ENCODE measurements around the gene PLVAP. TPM values are rescaled to one million over a fixed set of nuclear protein-coding genes. Genes with fewer than 3 reads are reported as not detected.

The PLVAP gene
- total and polyA plus RNA-seq, 9 of the 15 experiments (the other 6 are each of a cell fraction or from before 2014, with no cell fraction given), result 0.09 to 0.84 (median 0.51) TPM; not detected in 4

DNA sequence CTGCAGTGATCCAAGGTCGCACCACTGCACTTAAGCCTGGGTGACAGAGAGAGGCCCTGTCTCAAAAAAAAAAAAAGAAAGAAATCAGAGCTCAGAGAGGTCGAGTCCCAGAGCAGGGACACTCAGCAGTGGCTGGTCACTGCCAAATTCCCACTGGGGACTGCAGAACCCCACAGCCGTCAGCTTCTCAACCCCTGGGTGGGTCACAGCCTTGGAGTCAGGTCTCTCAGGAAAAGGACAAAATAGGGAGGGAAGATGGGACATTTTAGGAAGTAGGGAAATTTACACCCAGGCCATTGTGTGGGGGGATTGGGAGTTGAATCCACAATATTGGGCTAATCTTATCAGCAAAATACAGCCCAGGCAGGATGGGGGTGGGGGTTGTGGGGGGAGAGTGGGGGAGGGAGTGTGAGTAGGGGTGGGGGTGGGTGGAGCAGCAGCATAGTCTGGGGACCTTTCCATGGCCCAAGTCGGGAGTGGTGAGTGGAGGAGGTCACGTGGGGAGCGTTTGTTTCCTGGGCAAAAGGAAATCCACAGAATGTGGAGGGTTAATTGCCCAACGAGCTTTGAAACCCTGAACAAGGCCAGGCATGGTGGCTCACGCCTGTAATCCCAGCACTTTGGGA lies 21.9 kb upstream of the PLVAP start:
- DNase-seq (ENCODE audit: extremely low read depth in 1 of 4, low spot score in 3 of 4) (peak; percentile 71 to 85 (median 72)), ATAC-seq (no peak; the same call in 2 of the 3 replicates), FAIRE-seq (peak; percentile 66)
- H3K27me3 ChIP-seq (ENCODE audit: control insufficient read depth in 2 of 2, insufficient read depth in 2 of 2, low read length in 2 of 2), result no peaks in the 10 kb centered on the region
- H3K27ac ChIP-seq (ENCODE audit: extremely low read depth, low read depth, low read length), result peak overlapping the region; percentile 50; the same call in 1 of the 3 replicates
- no peaks in the 10 kb centered on the region for H3K9me1 ChIP-seq (ENCODE audit: control insufficient read depth, insufficient read depth, low read length)
- H3K79me2 ChIP-seq (ENCODE audit: control insufficient read depth, insufficient read depth, low read length), result peaks cover 21% of the 10 kb centered on the region
- no TSS peak for BruUV-seq (replicated peaks)
- H3K9ac ChIP-seq (ENCODE audit: insufficient read depth in 1 of 2, low read depth in 2 of 2, low read length in 2 of 2), result peak overlapping the region in 1 of 2 experiments; percentile 86; a peak in 1 of 4 replicates
- POLR2A ChIA-PET, result interaction anchor here (0.6 to 0.7 kb wide), 2 partner anchors 52 to 104 kb away, joined by 4 read pairs; no protein-coding TSS in a partner anchor
- CTCF ChIA-PET (ENCODE audit: low intra/inter-chr PET ratio), result interaction anchor here (0.7 kb wide), 1 partner anchor 598 kb away, joined by 3 read pairs; no protein-coding TSS in a partner anchor
- H3K36me3 ChIP-seq (ENCODE audit: control insufficient read depth, insufficient read depth, low read length), result peaks cover 45% of the 10 kb centered on the region; the same call in 2 of the 3 replicates
- H3K4me2 ChIP-seq (ENCODE audit: insufficient read depth, low read length), result peak overlapping the region; percentile 42; the same call in 1 of the 2 replicates
- intact Hi-C loops (cut with micrococcal nuclease), result no loop called here
- in situ Hi-C loops (cut with MboI), result loop anchor here (5.0 kb wide), 1 partner anchor 68 kb away; no protein-coding TSS in a partner anchor
- peaks cover 21 to 41% of the 10 kb centered on the region in 2 experiments; a peak in 4 of 5 replicates for H3K4me1 ChIP-seq (replicated peaks in 1 of 2; ENCODE audit: control insufficient read depth in 2 of 2, insufficient read depth in 2 of 2, low read length in 2 of 2)
- H4K20me1 ChIP-seq (replicated peaks; ENCODE audit: control insufficient read depth, insufficient read depth, low read length), result 0 out of 2 replicates have a peak, but pooled peaks cover 3% of the 10 kb centered on the region
- H3K4me3 ChIP-seq, result no peak overlapping the region
- H2AFZ ChIP-seq (ENCODE audit: low read depth, low read length), result no peak overlapping the region
- WGBS (ENCODE audit: insufficient coverage, low coverage, missing lambda C conversion rate), result 18% methylated on average over 3 of the region's 8 CpGs
- H3K9me3 ChIP-seq (replicated peaks; ENCODE audit: control insufficient read depth, insufficient read depth, low read depth, low read length), result no peaks in the 10 kb centered on the region
- TF ChIP-seq CBX3 (IDR thresholded peaks at IDR 0.05; ENCODE audit: borderline replicate concordance in 1 of 2, low read length in 2 of 2), result 0 out of 3 replicates have a peak, but pooled peaks of 1 of the 2 experiments have one; percentile 23
- TF ChIP-seq BCOR (IDR thresholded peaks at IDR 0.05), result peak; percentile 95
- peak; percentile 15; the same call in 1 of the 2 replicates for TF ChIP-seq HDGF (IDR thresholded peaks at IDR 0.05)
- peak; percentile 19; the same call in 1 of the 2 replicates for TF ChIP-seq BHLHE40 (IDR thresholded peaks at IDR 0.05; ENCODE audit: low read length)
- TF ChIP-seq, protein P1, sequence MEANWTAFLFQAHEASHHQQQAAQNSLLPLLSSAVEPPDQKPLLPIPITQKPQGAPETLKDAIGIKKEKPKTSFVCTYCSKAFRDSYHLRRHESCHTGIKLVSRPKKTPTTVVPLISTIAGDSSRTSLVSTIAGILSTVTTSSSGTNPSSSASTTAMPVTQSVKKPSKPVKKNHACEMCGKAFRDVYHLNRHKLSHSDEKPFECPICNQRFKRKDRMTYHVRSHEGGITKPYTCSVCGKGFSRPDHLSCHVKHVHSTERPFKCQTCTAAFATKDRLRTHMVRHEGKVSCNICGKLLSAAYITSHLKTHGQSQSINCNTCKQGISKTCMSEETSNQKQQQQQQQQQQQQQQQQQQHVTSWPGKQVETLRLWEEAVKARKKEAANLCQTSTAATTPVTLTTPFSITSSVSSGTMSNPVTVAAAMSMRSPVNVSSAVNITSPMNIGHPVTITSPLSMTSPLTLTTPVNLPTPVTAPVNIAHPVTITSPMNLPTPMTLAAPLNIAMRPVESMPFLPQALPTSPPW (CRISPR knock-in tag; IDR thresholded peaks at IDR 0.05), result peak; percentile 91
- no peak for TF ChIP-seq STAT5B (CRISPR knock-in tag; IDR thresholded peaks at IDR 0.05)
- TF ChIP-seq, protein P2, sequence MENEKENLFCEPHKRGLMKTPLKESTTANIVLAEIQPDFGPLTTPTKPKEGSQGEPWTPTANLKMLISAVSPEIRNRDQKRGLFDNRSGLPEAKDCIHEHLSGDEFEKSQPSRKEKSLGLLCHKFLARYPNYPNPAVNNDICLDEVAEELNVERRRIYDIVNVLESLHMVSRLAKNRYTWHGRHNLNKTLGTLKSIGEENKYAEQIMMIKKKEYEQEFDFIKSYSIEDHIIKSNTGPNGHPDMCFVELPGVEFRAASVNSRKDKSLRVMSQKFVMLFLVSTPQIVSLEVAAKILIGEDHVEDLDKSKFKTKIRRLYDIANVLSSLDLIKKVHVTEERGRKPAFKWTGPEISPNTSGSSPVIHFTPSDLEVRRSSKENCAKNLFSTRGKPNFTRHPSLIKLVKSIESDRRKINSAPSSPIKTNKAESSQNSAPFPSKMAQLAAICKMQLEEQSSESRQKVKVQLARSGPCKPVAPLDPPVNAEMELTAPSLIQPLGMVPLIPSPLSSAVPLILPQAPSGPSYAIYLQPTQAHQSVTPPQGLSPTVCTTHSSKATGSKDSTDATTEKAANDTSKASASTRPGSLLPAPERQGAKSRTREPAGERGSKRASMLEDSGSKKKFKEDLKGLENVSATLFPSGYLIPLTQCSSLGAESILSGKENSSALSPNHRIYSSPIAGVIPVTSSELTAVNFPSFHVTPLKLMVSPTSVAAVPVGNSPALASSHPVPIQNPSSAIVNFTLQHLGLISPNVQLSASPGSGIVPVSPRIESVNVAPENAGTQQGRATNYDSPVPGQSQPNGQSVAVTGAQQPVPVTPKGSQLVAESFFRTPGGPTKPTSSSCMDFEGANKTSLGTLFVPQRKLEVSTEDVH (IDR thresholded peaks at IDR 0.05; ENCODE audit: low read depth, partially characterized antibody), result no peak
- peak; percentile 68 for TF ChIP-seq CBFA2T3 (IDR thresholded peaks at IDR 0.05)
- TF ChIP-seq ADNP (tag; IDR thresholded peaks at IDR 0.05), result peak; percentile 63; the same call in 1 of the 2 replicates
- no peak for TF ChIP-seq JUNB (CRISPR knock-in tag; conservative IDR thresholded peaks at IDR 0.05)
- TF ChIP-seq, protein P3, sequence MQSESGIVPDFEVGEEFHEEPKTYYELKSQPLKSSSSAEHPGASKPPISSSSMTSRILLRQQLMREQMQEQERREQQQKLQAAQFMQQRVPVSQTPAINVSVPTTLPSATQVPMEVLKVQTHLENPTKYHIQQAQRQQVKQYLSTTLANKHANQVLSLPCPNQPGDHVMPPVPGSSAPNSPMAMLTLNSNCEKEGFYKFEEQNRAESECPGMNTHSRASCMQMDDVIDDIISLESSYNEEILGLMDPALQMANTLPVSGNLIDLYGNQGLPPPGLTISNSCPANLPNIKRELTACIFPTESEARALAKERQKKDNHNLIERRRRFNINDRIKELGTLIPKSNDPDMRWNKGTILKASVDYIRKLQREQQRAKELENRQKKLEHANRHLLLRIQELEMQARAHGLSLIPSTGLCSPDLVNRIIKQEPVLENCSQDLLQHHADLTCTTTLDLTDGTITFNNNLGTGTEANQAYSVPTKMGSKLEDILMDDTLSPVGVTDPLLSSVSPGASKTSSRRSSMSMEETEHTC (IDR thresholded peaks at IDR 0.05), result no peak
- peak; percentile 84 for TF ChIP-seq ZFP36 (IDR thresholded peaks at IDR 0.05; ENCODE audit: low read depth, low read length, partially characterized antibody)
- peak in 1 of 2 experiments; percentile 12; a peak in 1 of 4 replicates for TF ChIP-seq RCOR1 (IDR thresholded peaks at IDR 0.05; ENCODE audit: borderline replicate concordance in 1 of 2, low read depth in 2 of 2, low read length in 2 of 2)
- TF ChIP-seq ARID1B (IDR thresholded peaks at IDR 0.05), result peak; percentile 75
- TF ChIP-seq NFRKB (IDR thresholded peaks at IDR 0.05; ENCODE audit: low read depth), result no peak
- TF ChIP-seq TEAD4 (IDR thresholded peaks at IDR 0.05; ENCODE audit: low read length), result 0 out of 2 replicates have a peak, but pooled peaks have one; percentile 22
- no peak for TF ChIP-seq TEAD4 (CRISPR knock-in tag; IDR thresholded peaks at IDR 0.05; ENCODE audit: borderline replicate concordance)

Data from K562 (cell line).